Hepatocyte (in vitro differentiated cells): ENCODE data around the gene TAS2R60. TPM values are rescaled to one million over a fixed set of nuclear protein-coding genes. Genes with fewer than 3 reads are reported as not detected.

Experiments
- DNase-seq: peaks from one replicate; pipeline ENCODE4 v3.0.0-alpha.2; 2016; ENCODE audit warnings: low spot score
- H2AFZ ChIP-seq: fragments of 200-600 bp; sonication (generic); 2 replicates; pipeline ENCODE4 v1.6.0; 2016; ENCODE audit warnings: antibody characterized with exemption, mild to moderate bottlenecking
- H3K27ac ChIP-seq: fragments of 200-600 bp; sonication (generic); 2 replicates; pipeline ENCODE4 v1.5.1; 2016; ENCODE audit warnings: mild to moderate bottlenecking
- H3K27me3 ChIP-seq: fragments of 200-600 bp; sonication (generic); 2 replicates; pipeline ENCODE4 v1.6.1; 2016
- H3K36me3 ChIP-seq: fragments of 200-600 bp; sonication (generic); replicated peaks from 2 replicates; pipeline ENCODE4 v1.5.1; 2016; ENCODE audit warnings: low read depth; ENCODE audit not compliant: insufficient read depth
- H3K4me1 ChIP-seq: fragments of 200-600 bp; sonication (generic); 2 replicates; pipeline ENCODE4 v1.5.1; 2016; ENCODE audit warnings: mild to moderate bottlenecking, moderate library complexity; ENCODE audit not compliant: insufficient read depth
- H3K4me2 ChIP-seq: fragments of 200-600 bp; sonication (generic); 2 replicates; pipeline ENCODE4 v1.6.0; 2016
- H3K4me3 ChIP-seq: fragments of 200-600 bp; sonication (generic); 2 replicates; pipeline ENCODE4 v1.5.1; 2016; ENCODE audit warnings: mild to moderate bottlenecking
- H3K79me2 ChIP-seq: fragments of 200-600 bp; sonication (generic); 2 replicates; pipeline ENCODE4 v1.6.0; 2017; ENCODE audit warnings: mild to moderate bottlenecking
- H3K9me2 ChIP-seq: fragments of 200-600 bp; sonication (generic); replicated peaks from 2 replicates; pipeline ENCODE4 v1.6.0; 2017; ENCODE audit warnings: mild to moderate bottlenecking; ENCODE audit not compliant: insufficient read depth
- H3K9me3 ChIP-seq: fragments of 200-600 bp; sonication (generic); 2 replicates; pipeline ENCODE4 v1.5.1; 2016; ENCODE audit warnings: low read depth, mild to moderate bottlenecking
- H4K20me1 ChIP-seq: fragments of 200-600 bp; sonication (generic); 2 replicates; pipeline ENCODE4 v1.6.0; 2016; ENCODE audit warnings: mild to moderate bottlenecking; ENCODE audit not compliant: insufficient read depth, poor library complexity, severe bottlenecking
- CTCF ChIP-seq: fragments of 200-600 bp; sonication (generic); IDR thresholded peaks from 2 replicates; pipeline ENCODE4 v1.5.1; 2016; ENCODE audit warnings: antibody characterized with exemption, mild to moderate bottlenecking; ENCODE audit not compliant: poor library complexity
- EZH2 ChIP-seq: fragments of 200-600 bp; sonication (generic); IDR thresholded peaks from 2 replicates; pipeline ENCODE4 v1.6.1; 2016; ENCODE audit warnings: antibody characterized with exemption, mild to moderate bottlenecking, borderline replicate concordance
- EZH2phosphoT487 ChIP-seq: fragments of 200-600 bp; sonication (generic); IDR thresholded peaks from one replicate; pipeline ENCODE4 v1.6.1; 2018; ENCODE audit warnings: antibody characterized with exemption, mild to moderate bottlenecking, low read depth, moderate library complexity; ENCODE audit not compliant: unreplicated experiment, severe bottlenecking
- WGBS: methylation state at CpG from one replicate; pipeline ENCODE4 v1.1.6; 2016; ENCODE audit warnings: low lambda C conversion rate; ENCODE audit errors: missing lambda C conversion rate; 5-methylcytosine and 5-hydroxymethylcytosine counted together
- polyA plus RNA-seq: library from polyadenylated mRNA; unstranded; fragments of >200 nt; fragmentation: Nextera tagmentation; extraction: Ambion mirVana; gene quantifications from 2 replicates; pipeline ENCODE4 v1.2.1, GENCODE V29; 2016
- total RNA-seq: library from RNA; depleted of rRNA; stranded (reverse); fragments of >200 nt; gene quantifications from 2 replicates; pipeline ENCODE4 v1.2.3, GENCODE V29; 2014

Gene TAS2R60
- total and polyA plus RNA-seq, 2 experiments from 2014 or later: not detected

- 71% methylated on average over 3 of the region's 3 CpGs for WGBS
- Histone ChIP-seq H4K20me1 (no peaks in the 10 kb centered on the region), H3K9me3 (no peaks in the 10 kb centered on the region), H3K36me3 (no peaks in the 10 kb centered on the region), H3K79me2 (no peaks in the 10 kb centered on the region), H3K27me3 (no peaks in the 10 kb centered on the region), H3K4me3 (no peak overlapping the region), H3K9me2 (no peaks in the 10 kb centered on the region), H2AFZ (no peak overlapping the region), H3K27ac (no peak overlapping the region), H3K4me1 (no peaks in the 10 kb centered on the region), H3K4me2 (no peak overlapping the region)
- DNase-seq: no peak
- TF ChIP-seq CTCF (no peak), EZH2phosphoT487 (no peak), EZH2 (no peak)
Measured at GRCh38 chr7:143449793-143450192, 6.5 kb downstream of the TAS2R60 start.

- H2AFZ ChIP-seq: no peak overlapping the region
- H3K4me1 ChIP-seq: no peaks in the 10 kb centered on the region
- H3K36me3 ChIP-seq: no peaks in the 10 kb centered on the region
- no peak overlapping the region for H3K27ac ChIP-seq
- DNase-seq: no peak
- no peaks in the 10 kb centered on the region for H4K20me1 ChIP-seq
- no peaks in the 10 kb centered on the region for H3K9me3 ChIP-seq
- H3K9me2 ChIP-seq: no peaks in the 10 kb centered on the region
- no peaks in the 10 kb centered on the region for H3K79me2 ChIP-seq
- no peak overlapping the region for H3K4me3 ChIP-seq
- no peaks in the 10 kb centered on the region for H3K27me3 ChIP-seq
- no peak overlapping the region for H3K4me2 ChIP-seq
- TF ChIP-seq EZH2phosphoT487: no peak
- TF ChIP-seq CTCF: no peak
- no peak for TF ChIP-seq EZH2
Measured at GRCh38 chr7:143451122-143451521, 7.9 kb downstream of the TAS2R60 start.

DNA sequence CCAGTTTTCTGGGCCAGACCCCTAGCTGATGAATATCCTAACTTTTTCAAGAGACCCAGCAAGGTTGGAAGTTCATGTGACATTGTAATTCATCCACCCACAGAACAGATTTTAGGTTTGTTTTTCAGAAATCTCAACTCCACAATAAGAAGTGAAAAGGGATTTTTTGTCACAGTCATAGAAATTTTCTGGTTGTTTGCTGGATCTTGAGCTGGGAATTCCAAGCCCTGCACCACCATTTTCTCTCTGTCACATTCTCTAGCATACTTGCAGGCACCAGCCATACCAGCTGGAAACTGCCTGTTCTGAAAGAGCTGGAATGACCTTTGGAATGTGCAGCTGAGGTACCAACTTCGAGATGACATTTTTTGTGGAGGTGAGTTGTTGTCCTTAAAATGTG, 8.5 kb downstream of the TAS2R60 start:
- Histone ChIP-seq H3K36me3 (no peaks in the 10 kb centered on the region), H3K27ac (no peak overlapping the region), H3K9me3 (no peaks in the 10 kb centered on the region), H3K79me2 (no peaks in the 10 kb centered on the region), H3K4me1 (no peaks in the 10 kb centered on the region), H4K20me1 (no peaks in the 10 kb centered on the region), H3K4me2 (no peak overlapping the region), H3K4me3 (no peak overlapping the region), H3K27me3 (no peaks in the 10 kb centered on the region), H2AFZ (no peak overlapping the region), H3K9me2 (no peaks in the 10 kb centered on the region)
- TF ChIP-seq EZH2phosphoT487: no peak
- no peak for TF ChIP-seq CTCF
- no peak for TF ChIP-seq EZH2
- WGBS: 81% methylated on average over 1 of the region's 1 CpG
- DNase-seq: no peak

GRCh38 chr7:143452495-143452894, 9.2 kb downstream of the TAS2R60 start:
- Histone ChIP-seq H3K9me3 (no peaks in the 10 kb centered on the region), H4K20me1 (no peaks in the 10 kb centered on the region), H3K79me2 (no peaks in the 10 kb centered on the region), H3K4me2 (no peak overlapping the region), H3K9me2 (no peaks in the 10 kb centered on the region), H3K27me3 (no peaks in the 10 kb centered on the region), H3K36me3 (no peaks in the 10 kb centered on the region), H2AFZ (no peak overlapping the region), H3K4me1 (no peaks in the 10 kb centered on the region), H3K27ac (no peak overlapping the region), H3K4me3 (no peak overlapping the region)
- no peak for TF ChIP-seq CTCF
- TF ChIP-seq EZH2phosphoT487: no peak
- DNase-seq: no peak
- 94% methylated on average over 2 of the region's 2 CpGs for WGBS
